OCI-LY3 (cell line): ENCODE measurements around the gene GNG2.

ENCODE experiments used
- CTCF ChIP-seq: fragments of 200-600, 300-600 bp; sonication (generic); IDR thresholded peaks from 2 replicates; pipeline ENCODE4 v1.5.1; 2014; ENCODE audit warnings: antibody characterized with exemption, low read length, low read depth
- EZH2phosphoT487 ChIP-seq: fragments of 200-600 bp; shearing (Covaris generic); IDR thresholded peaks from 2 replicates; pipeline ENCODE4 v1.6.1; 2018; ENCODE audit warnings: antibody characterized with exemption, mixed run types, low read depth

- TF ChIP-seq CTCF (no peak), EZH2phosphoT487 (no peak)
Observed at GRCh38 chr14:51977075-51977474, 116.7 kb downstream of the GNG2 start.
